Measurements from ENCODE around the gene ATP6V0E1.

The ATP6V0E1 gene

DNA sequence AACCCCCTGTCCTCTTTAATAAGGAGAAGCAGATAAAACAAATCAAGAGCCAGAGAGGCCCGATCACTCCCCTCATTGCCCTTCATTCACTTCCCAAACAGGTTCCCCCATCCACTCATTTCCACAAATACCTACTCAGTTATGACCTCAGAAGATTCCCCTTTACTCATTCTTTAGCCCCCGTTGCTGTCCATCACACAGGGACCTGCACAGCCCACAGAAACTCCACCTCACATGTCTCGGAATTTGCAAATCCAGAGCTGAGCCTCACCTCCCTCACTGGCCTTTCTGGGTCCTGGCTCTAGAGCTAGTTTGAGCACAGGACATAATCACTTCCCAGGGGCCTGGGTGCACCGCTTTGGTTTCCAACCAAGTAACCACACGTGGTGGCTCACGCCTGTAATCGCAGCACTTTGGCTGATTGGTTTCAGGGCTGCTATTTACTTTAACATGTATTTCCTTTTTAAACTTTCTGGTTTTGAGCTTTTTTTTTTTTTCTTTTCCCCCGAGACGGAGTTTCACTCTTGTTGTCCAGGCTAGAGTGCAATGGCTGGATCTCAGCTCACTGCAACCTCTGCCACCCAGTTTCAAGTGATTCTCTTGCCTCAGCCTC, 17.8 kb downstream of the ATP6V0E1 start:
- no peak overlapping the region for H3K27ac ChIP-seq
- TF ChIP-seq, protein P1, sequence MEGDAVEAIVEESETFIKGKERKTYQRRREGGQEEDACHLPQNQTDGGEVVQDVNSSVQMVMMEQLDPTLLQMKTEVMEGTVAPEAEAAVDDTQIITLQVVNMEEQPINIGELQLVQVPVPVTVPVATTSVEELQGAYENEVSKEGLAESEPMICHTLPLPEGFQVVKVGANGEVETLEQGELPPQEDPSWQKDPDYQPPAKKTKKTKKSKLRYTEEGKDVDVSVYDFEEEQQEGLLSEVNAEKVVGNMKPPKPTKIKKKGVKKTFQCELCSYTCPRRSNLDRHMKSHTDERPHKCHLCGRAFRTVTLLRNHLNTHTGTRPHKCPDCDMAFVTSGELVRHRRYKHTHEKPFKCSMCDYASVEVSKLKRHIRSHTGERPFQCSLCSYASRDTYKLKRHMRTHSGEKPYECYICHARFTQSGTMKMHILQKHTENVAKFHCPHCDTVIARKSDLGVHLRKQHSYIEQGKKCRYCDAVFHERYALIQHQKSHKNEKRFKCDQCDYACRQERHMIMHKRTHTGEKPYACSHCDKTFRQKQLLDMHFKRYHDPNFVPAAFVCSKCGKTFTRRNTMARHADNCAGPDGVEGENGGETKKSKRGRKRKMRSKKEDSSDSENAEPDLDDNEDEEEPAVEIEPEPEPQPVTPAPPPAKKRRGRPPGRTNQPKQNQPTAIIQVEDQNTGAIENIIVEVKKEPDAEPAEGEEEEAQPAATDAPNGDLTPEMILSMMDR (IDR thresholded peaks at IDR 0.05) = no peak
- TF ChIP-seq ZFX (IDR thresholded peaks at IDR 0.05; ENCODE audit: borderline replicate concordance) = no peak

DNA sequence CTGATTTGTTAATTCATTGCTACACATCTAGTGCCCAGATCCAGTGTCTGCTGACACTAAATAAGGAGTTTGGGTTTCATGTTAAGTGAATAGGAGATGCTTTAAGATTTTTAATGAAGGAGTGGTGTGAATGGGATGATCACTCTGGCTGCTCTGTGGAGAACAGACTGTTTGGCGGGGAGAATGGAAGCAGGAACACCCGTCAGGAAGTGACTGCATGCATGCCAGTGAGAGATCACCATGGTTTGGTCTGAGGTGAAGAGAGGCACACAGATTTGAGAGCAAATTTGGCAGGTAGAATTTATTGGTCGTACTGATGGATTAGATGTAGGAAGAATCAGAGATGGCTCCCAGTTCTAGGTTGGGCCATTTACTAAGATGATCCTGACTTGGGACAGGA, 19.8 kb downstream of the ATP6V0E1 start:
- H3K27ac ChIP-seq = no peak overlapping the region
- TF ChIP-seq, protein P1 (IDR thresholded peaks at IDR 0.05) = no peak
- TF ChIP-seq ZFX (IDR thresholded peaks at IDR 0.05; ENCODE audit: borderline replicate concordance) = no peak

DNA sequence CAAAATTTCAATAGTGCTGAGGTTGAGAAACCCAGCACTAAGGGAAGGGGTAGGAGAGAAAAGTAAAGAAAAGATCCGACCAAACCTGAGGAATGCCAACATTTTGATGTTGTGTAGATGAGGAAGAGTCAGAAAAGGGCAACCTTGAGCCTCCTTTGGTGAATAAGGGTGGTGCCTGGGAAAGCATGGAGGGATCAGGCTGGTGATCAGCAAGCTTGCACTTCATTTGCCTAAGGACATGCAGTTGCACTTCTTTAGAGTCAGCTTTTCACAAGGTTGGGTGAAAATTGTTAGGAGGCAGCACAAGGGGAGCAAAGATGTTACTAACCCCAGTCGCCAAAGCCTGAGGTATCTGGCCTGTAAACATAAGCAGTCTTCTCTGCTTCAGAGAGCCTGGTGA, 20.4 kb downstream of the ATP6V0E1 start:
- TF ChIP-seq, protein P1 (IDR thresholded peaks at IDR 0.05) = no peak
- no peak for TF ChIP-seq ZFX (IDR thresholded peaks at IDR 0.05; ENCODE audit: borderline replicate concordance)
- H3K27ac ChIP-seq = no peak overlapping the region

DNA sequence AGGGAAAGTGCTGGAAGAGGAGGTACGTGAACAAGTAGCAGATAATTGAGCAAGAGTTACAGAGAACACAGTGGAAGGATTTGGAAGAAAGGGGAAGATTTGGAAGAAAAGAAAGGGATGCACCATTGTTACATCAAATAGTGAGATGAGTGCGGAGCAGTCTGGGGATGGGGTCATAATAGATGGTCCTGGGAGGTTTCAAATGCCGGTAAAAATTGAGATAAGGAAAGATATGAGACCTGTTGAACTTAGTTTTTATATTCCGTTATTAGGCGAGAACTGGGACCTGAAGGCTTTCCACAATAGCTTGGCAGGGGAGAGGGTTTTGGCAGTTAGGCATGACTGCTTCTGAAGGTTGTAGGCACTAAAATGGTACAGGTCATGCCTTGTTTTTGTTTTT, 20.9 kb downstream of the ATP6V0E1 start:
- TF ChIP-seq ZFX (IDR thresholded peaks at IDR 0.05; ENCODE audit: borderline replicate concordance) = no peak
- TF ChIP-seq, protein P1 (IDR thresholded peaks at IDR 0.05) = no peak
- H3K27ac ChIP-seq = no peak overlapping the region

DNA sequence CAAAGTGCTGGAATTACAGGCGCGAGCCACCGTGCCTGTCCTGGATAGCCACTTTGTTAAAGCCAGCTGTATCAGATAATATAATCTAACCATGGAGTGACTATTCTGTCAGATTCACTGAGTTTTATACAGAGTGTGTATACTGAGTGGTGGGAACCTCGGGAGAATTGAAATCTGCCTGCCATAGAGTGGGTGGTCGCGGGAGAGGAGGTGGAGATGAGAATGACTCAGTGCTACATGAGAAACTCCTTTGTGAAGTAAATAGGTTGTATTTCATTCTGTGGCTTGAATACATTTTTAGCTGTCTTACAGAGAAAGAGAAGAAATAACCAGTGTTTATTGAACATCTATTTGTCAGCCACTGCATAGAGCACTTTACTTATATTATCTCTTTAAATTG, 26.4 kb downstream of the ATP6V0E1 start:
- TF ChIP-seq ZFX (IDR thresholded peaks at IDR 0.05; ENCODE audit: borderline replicate concordance) = no peak
- TF ChIP-seq, protein P1 (IDR thresholded peaks at IDR 0.05) = no peak
- peak overlapping the region; percentile 88 for H3K27ac ChIP-seq

DNA sequence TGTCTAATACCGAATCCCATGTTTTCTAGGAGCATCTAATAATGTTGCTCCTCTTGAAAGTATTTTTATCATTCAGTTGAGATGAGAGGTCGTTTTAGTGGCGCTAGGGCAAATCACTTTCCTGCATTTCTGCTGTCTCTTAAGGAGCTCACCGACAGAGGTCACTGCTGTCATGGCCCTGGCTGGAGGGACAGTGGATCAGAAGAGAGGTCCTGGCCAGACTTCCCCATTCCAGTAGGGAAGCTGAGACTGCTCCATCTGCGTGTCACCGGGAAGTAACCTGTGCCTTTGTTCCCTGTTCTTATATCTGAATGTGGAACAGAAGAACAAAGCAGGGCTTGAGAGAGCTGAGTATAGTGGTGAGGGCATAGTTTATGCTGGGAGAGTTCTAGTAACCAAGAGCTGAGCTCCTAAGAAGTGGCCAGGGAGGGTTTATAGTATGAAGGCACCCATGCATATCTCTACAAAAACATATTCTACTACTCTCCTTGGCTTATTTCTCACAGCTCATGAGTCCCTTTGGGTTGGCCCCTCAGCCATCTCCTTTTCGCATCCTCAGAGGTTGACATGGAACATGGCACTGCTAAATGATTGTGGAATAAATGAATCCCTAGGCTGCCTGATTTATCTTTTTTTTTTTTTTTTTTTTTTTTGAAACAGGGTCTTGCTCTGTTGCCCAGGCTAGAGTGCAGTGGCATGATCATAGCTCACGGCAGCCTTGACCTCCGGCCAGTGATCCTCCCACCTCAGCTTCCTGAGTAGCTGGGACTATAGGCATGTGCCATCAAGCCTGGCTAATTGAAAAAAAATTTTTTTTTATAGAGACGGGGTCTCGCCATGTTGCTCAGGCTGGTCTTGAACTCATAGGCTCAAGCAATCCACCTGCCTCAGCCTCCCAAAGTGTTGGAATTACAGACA, 27.2 kb downstream of the ATP6V0E1 start:
- peak overlapping the region; percentile 88 for H3K27ac ChIP-seq
- TF ChIP-seq, protein P1 (IDR thresholded peaks at IDR 0.05) = peak; percentile 78
- no peak for TF ChIP-seq ZFX (IDR thresholded peaks at IDR 0.05; ENCODE audit: borderline replicate concordance)

DNA sequence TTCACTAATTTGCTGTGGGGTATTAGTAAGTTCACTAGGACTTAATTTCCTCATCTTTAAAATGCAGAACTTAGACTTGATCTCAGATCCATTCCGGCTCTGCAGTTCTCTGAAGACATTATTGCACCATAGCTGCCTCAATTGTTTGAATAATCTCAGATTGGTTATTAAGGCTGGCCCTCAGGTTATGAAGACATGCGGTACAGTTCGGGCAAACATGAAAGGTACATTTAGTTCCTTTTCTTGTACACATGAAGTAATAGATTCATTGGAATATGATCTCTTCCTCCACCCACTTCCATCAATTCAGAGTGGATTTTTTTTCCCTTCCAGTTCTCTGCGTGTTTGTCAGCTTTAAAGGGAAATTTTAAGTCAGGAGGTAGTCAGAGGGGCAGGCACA, 28.0 kb downstream of the ATP6V0E1 start:
- peak overlapping the region; percentile 88 for H3K27ac ChIP-seq
- TF ChIP-seq, protein P1 (IDR thresholded peaks at IDR 0.05) = no peak
- TF ChIP-seq ZFX (IDR thresholded peaks at IDR 0.05; ENCODE audit: borderline replicate concordance) = no peak
